Spleen (tissue), 11 donors: ENCODE data around the gene BZW2. TPM values are rescaled to one million over a fixed set of nuclear protein-coding genes. Genes with fewer than 3 reads are reported as not detected.

Experiments
- DNase-seq: peaks from one replicate; pipeline ENCODE4 v3.0.0-alpha.2; 2020
- H3K27ac ChIP-seq, 8 donors: fragments of 200-600 bp; sonication (generic) in 7 of 8; 1 replicate in 4 of 8; 2 replicates in 4 of 8; pipeline versions ENCODE4 v1.5.0 to v1.8.0; 2016 to 2021; ENCODE audit warnings: inconsistent platforms in 4 of 8, mild to moderate bottlenecking in 4 of 8, moderate library complexity in 1 of 8
- H3K27me3 ChIP-seq, 7 donors: fragments of 200-600 bp; sonication (generic) in 6 of 7; replicated peaks in 1 of 7; 1 replicate in 4 of 7; 2 replicates in 3 of 7; pipeline versions ENCODE4 v1.5.0 to v1.8.0; 2016 to 2021; ENCODE audit warnings: inconsistent platforms in 3 of 7, mild to moderate bottlenecking in 1 of 7
- H3K36me3 ChIP-seq, 6 donors: fragments of 200-600 bp; sonication (generic) in 5 of 6; 1 replicate in 4 of 6; 2 replicates in 2 of 6; pipeline versions ENCODE4 v1.5.0 to v1.8.0; 2016 to 2021; ENCODE audit warnings: inconsistent platforms in 2 of 6
- H3K4me1 ChIP-seq, 6 donors: fragments of 200-600 bp; sonication (generic) in 5 of 6; 1 replicate in 3 of 6; 2 replicates in 3 of 6; pipeline versions ENCODE4 v1.5.0 to v1.8.0; 2016 to 2021; ENCODE audit warnings: inconsistent platforms in 3 of 6
- H3K4me3 ChIP-seq, 8 donors: fragments of 200-600 bp; sonication (generic) in 7 of 8; 1 replicate in 4 of 8; 2 replicates in 4 of 8; pipeline versions ENCODE4 v1.5.0 to v1.8.0; 2016 to 2021; ENCODE audit warnings: inconsistent platforms in 4 of 8, mild to moderate bottlenecking in 4 of 8, moderate library complexity in 2 of 8
- H3K9me3 ChIP-seq, 8 donors: fragments of 200-600 bp; sonication (generic) in 7 of 8; 1 replicate in 4 of 8; 2 replicates in 4 of 8; pipeline versions ENCODE4 v1.5.0 to v1.8.0; 2016 to 2021; ENCODE audit warnings: inconsistent platforms in 4 of 8
- POLR2A ChIP-seq, 3 donors: fragments of 450-650 bp; IDR thresholded peaks; one replicate each; pipeline ENCODE4 v1.5.1; 2017; ENCODE audit warnings: antibody characterized with exemption in 3 of 3, mild to moderate bottlenecking in 1 of 3
- POLR2AphosphoS5 ChIP-seq, 3 donors: sonication (generic); formaldehyde crosslinking; IDR thresholded peaks; one replicate each; pipeline ENCODE4 v1.5.1; 2017; ENCODE audit warnings: antibody characterized with exemption in 3 of 3
- WGBS, 5 donors: extraction: QIAGEN DNeasy Blood & Tissue Kit in 3 of 5; methylation state at CpG; one replicate each; pipeline versions ENCODE4 v1.1.5 to v1.1.7; 2013 to 2018; 5-methylcytosine and 5-hydroxymethylcytosine counted together
- intact Hi-C: fragments of 100-400 bp; cut with DNase I; formaldehyde crosslinking; loops from one replicate; pipeline ENCODE4 v1.15.0; 2023; ENCODE audit warnings: low total_unique reads
- polyA plus RNA-seq, 3 donors: library from polyadenylated mRNA; stranded (reverse); fragments of 200-250 nt; gene quantifications; one replicate each; pipeline ENCODE4 v1.2.1, GENCODE V29; 2013
- total RNA-seq, 7 donors: library from RNA; depleted of rRNA in 3 of 7; stranded (reverse); fragments of >200 nt in 3 of 7; fragmentation: NEBNext Ultra II Directional in 4 of 7; extraction: Animal tissue kit (Norgen Biotek cat#: 25700) in 4 of 7; gene quantifications; one replicate each; pipeline versions ENCODE4 v1.1.0 to v1.2.1, GENCODE V29; 2016 to 2021
- TF ChIP-seq, protein P1 (sequence below), 11 experiments: fragments of 200-600 bp in 7 of 11; fragments of 450-650 bp in 4 of 11; sonication (generic) in 4 of 11; IDR thresholded peaks in 8 of 11; conservative IDR thresholded peaks in 3 of 11; 1 replicate in 7 of 11; 2 replicates in 4 of 11; pipeline versions ENCODE4 v1.4.0 to v1.8.0; 2016 to 2021; ENCODE audit warnings: antibody characterized with exemption in 11 of 11, inconsistent platforms in 4 of 11, mild to moderate bottlenecking in 1 of 11
- donor health status: healthy with polysubstance abuse.
- donor health status: DM: no; HTN: no; CAD: no; lungs with moderate emphysema.
- donor health status: DM: no; HTN: no; CAD: no.
- donor health status: Bipolar disorder and iron deficiency.
- donor health status: healthy.
- donor health status: DM: no; HTN: no; CAD: no.
- donor health status: DM: yes; HTN: yes; CAD: no.

The BZW2 gene
- total and polyA plus RNA-seq, 10 donors = 19.4 to 40.5 (median 26.8) TPM

DNA sequence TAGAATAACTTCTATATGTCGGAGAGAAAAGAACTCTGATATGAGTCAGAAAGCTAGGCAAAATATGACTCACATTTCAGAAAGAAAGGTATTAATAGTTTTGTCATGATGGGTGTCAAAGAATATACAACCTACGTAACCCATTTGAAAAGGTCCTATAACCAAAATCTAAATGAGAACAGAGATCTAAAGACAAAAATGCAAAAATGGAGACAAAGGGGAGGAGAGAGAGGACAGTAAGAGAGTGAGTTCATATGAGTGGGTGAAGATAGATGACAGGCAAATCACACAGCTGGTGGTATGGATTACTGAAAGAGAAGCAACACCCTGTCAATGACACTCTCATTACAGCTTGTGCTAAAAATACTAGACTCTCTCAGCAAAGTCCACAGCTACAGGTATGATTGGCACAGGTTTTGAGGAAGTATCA lies 26.0 kb upstream of the BZW2 start:
- Histone ChIP-seq H3K4me3 (no peak overlapping the region), H3K36me3 (peaks cover 0 to 94% (median 31%) of the 10 kb centered on the region in 6 donors), H3K27ac (no peak overlapping the region), H3K4me1 (no peaks in the 10 kb centered on the region), H3K27me3 (no peaks in the 10 kb centered on the region), H3K9me3 (no peaks in the 10 kb centered on the region)
- DNase-seq = no peak
- no peak for TF ChIP-seq POLR2AphosphoS5 (IDR thresholded peaks at IDR 0.05)
- no peak for TF ChIP-seq POLR2A (IDR thresholded peaks at IDR 0.05)
- TF ChIP-seq, protein P1, sequence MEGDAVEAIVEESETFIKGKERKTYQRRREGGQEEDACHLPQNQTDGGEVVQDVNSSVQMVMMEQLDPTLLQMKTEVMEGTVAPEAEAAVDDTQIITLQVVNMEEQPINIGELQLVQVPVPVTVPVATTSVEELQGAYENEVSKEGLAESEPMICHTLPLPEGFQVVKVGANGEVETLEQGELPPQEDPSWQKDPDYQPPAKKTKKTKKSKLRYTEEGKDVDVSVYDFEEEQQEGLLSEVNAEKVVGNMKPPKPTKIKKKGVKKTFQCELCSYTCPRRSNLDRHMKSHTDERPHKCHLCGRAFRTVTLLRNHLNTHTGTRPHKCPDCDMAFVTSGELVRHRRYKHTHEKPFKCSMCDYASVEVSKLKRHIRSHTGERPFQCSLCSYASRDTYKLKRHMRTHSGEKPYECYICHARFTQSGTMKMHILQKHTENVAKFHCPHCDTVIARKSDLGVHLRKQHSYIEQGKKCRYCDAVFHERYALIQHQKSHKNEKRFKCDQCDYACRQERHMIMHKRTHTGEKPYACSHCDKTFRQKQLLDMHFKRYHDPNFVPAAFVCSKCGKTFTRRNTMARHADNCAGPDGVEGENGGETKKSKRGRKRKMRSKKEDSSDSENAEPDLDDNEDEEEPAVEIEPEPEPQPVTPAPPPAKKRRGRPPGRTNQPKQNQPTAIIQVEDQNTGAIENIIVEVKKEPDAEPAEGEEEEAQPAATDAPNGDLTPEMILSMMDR (IDR thresholded peaks at IDR 0.05 in 8 of 11, conservative IDR thresholded peaks at IDR 0.05 in 3 of 11) = no peak
- 80 to 84% (median 82%) methylated on average over 2 of the region's 2 CpGs for WGBS, 5 donors
- intact Hi-C loops = no loop called here

DNA sequence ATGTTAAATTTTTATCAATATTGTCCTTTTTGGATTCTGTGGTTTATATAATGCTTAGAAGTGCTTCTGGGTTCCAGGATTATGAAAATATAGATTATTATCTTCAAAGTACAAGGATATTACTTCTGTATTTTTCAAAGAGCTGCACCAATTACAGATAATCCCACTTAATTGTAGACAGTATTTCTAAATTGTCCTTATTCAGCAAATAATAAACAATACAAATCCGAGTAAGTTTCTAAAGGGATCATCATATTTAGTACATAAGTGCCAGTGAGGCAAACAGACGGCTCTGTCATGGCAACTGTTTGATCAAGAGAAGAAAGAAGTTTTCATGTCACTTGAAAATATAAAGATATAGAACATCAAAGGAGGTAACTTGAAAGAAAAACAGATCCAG lies 19.6 kb upstream of the BZW2 start:
- Histone ChIP-seq H3K27ac (no peak overlapping the region), H3K27me3 (no peaks in the 10 kb centered on the region), H3K4me1 (no peaks in the 10 kb centered on the region), H3K9me3 (no peaks in the 10 kb centered on the region), H3K4me3 (no peak overlapping the region), H3K36me3 (peaks cover 0 to 66% (median 15%) of the 10 kb centered on the region in 6 donors)
- no peak for DNase-seq
- intact Hi-C loops = no loop called here
- 44 to 97% (median 95%) methylated on average over 2 of the region's 2 CpGs for WGBS, 5 donors
- TF ChIP-seq POLR2AphosphoS5 (IDR thresholded peaks at IDR 0.05) (no peak), POLR2A (IDR thresholded peaks at IDR 0.05) (no peak)
- TF ChIP-seq, protein P1 (IDR thresholded peaks at IDR 0.05 in 8 of 11, conservative IDR thresholded peaks at IDR 0.05 in 3 of 11) = no peak

DNA sequence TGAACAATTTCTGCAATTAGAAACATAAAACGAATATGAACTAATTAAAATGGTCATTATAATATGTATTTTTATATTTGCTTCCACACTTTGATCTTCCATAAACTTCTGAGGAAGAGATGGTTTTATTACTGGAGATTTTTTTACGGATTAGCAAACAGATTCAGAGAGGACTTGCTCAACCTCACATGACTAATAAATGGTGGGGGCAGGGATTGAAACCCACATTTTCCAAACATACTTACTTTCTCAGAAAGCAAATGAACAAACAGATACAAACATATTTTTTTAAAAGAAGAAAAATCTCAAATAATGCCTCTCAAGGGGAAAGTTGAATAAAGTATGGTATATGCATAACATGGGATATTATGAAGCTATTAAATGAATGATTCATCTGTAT lies 18.7 kb upstream of the BZW2 start:
- Histone ChIP-seq H3K27me3 (no peaks in the 10 kb centered on the region), H3K4me1 (no peaks in the 10 kb centered on the region), H3K9me3 (no peaks in the 10 kb centered on the region), H3K4me3 (no peak overlapping the region), H3K36me3 (peaks cover 0 to 59% (median 11%) of the 10 kb centered on the region in 6 donors), H3K27ac (no peak overlapping the region)
- intact Hi-C loops = no loop called here
- WGBS, 5 donors = 69 to 91% (median 82%) methylated on average over 2 of the region's 2 CpGs
- DNase-seq = no peak
- TF ChIP-seq POLR2A (IDR thresholded peaks at IDR 0.05) = no peak
- TF ChIP-seq, protein P1 (IDR thresholded peaks at IDR 0.05 in 8 of 11, conservative IDR thresholded peaks at IDR 0.05 in 3 of 11) = no peak
- TF ChIP-seq POLR2AphosphoS5 (IDR thresholded peaks at IDR 0.05) = no peak

DNA sequence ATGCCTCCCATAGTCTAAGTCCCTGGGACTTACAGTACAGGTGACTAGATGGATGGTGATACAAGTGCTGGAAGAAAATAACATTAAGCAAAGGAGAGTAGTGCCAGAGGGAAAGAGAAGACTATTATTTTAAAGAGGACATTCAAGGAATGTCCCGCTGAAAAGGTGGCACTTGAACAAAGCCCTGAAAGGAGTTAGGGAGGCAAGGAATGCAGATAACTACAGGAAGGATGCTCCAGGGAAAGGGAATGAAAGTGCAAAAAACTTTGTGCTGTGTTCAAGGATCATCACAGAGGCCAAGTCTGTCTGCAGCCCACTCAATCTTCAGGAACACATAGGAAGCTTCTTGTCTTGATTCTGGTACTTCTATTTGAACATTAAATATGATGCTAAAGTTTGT lies 15.3 kb upstream of the BZW2 start:
- Histone ChIP-seq H3K36me3 (peaks cover 0 to 30% (median 4%) of the 10 kb centered on the region in 6 donors), H3K27me3 (no peaks in the 10 kb centered on the region), H3K4me1 (peaks cover 0 to 10% (median 0%) of the 10 kb centered on the region in 6 donors), H3K4me3 (no peak overlapping the region), H3K27ac (no peak overlapping the region), H3K9me3 (no peaks in the 10 kb centered on the region)
- no peak for DNase-seq
- intact Hi-C loops = no loop called here
- 88 to 96% (median 93%) methylated on average over 1 of the region's 1 CpG for WGBS, 5 donors
- TF ChIP-seq POLR2AphosphoS5 (IDR thresholded peaks at IDR 0.05) (no peak), POLR2A (IDR thresholded peaks at IDR 0.05) (no peak)
- TF ChIP-seq, protein P1 (IDR thresholded peaks at IDR 0.05 in 8 of 11, conservative IDR thresholded peaks at IDR 0.05 in 3 of 11) = no peak
